Astrocyte of the spinal cord (primary cell): ENCODE data around the gene LBP.
"Not testable (repeated sequence)": the region's sequence is repeated elsewhere in the genome, so short reads cannot be mapped to it uniquely, and the experiment has no call there.

Source experiments
- DNase-seq: peaks from one replicate; pipeline ENCODE4 v3.0.0; 2011; ENCODE audit warnings: low read depth, low spot score
- H3K4me3 ChIP-seq: 2 replicates; pipeline ENCODE4 v1.5.1; 2011; ENCODE audit warnings: low read depth, mild to moderate bottlenecking, low read length, moderate library complexity
- CTCF ChIP-seq: IDR thresholded peaks from 2 replicates; pipeline ENCODE4 v1.5.1; 2012; ENCODE audit warnings: low read depth, mild to moderate bottlenecking, low read length, inconsistent platforms
- in situ Hi-C: cut with HindIII; loops from 2 replicates; pipeline ENCODE4 v1.10.0; 2017; ENCODE audit warnings: low sequenced_read_pairs

The LBP gene

DNA sequence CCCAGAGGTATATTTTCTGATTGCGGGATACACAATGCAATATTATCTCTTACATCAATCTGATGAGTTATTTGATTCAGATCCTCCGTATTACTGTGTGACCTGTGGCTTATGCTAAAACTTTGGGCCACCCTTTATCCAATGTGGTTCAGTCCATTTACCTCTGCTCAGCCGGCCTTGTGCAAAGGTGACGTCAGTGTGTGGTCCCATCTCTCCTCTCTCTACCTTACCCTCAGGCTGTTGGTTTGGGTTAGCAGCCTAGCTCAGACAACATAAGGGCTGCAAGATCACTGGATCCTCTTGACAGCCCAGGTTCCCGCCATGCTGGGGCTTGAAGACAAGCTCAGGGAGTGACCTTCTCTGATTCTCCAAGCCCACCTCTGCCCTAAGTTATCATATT, 55.8 kb downstream of the LBP start:
- no peak for DNase-seq
- no peak overlapping the region for H3K4me3 ChIP-seq
- TF ChIP-seq CTCF = no peak
- in situ Hi-C loops = no loop called here

- DNase-seq = no peak
- in situ Hi-C loops = no loop called here
- no peak overlapping the region for H3K4me3 ChIP-seq
- no peak for TF ChIP-seq CTCF
Observed at GRCh38 chr20:38402816-38403215, 56.5 kb downstream of the LBP start.

- DNase-seq = no peak
- no peak for TF ChIP-seq CTCF
- in situ Hi-C loops = no loop called here
- no peak overlapping the region for H3K4me3 ChIP-seq
Observed at GRCh38 chr20:38404016-38404415, 57.7 kb downstream of the LBP start.

DNA sequence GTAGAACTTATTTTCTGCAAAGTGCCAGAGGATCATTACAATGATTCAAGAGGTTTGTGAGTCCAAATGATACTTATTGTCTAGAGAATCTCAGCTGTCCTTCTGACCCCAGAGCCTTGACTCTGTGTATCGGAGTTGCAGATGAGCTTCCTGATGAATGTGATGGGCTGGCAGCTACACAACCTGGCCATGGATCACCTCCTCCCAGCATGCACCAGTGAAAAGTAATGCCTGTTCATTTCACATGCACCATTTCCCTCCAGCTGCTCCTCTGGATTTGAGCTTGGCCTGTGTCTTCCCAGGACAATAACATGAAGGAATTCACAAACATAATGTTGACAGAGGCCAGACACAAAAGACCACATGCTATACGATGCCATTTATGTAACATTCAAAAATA, 58.9 kb downstream of the LBP start:
- no peak overlapping the region for H3K4me3 ChIP-seq
- no peak for TF ChIP-seq CTCF
- no peak for DNase-seq
- in situ Hi-C loops = no loop called here

DNA sequence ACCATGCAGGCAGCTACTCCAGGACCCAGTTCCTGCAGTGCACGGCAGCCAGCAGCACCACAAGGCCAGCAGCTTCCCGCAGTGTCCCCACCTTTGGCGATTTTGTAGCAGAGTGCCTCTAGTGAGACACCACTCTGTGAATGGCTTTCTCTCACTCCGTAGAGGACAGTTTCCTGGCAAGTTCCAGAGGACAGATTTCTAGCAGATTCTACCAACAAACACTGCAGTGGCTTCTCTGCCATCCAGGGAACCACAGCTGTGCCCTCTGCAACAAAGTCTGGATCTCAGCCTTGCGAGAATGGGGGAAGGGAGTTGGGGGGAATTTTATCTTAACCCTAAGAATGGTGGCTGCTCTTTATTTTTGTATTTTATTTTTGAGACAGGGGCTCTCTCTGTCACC, 60.2 kb downstream of the LBP start:
- TF ChIP-seq CTCF = no peak
- H3K4me3 ChIP-seq = no peak overlapping the region
- in situ Hi-C loops = no loop called here
- DNase-seq = no peak

- H3K4me3 ChIP-seq = no peak overlapping the region
- no peak for DNase-seq
- in situ Hi-C loops = no loop called here
- no peak for TF ChIP-seq CTCF
Observed at GRCh38 chr20:38407321-38407720, 61.0 kb downstream of the LBP start.

DNA sequence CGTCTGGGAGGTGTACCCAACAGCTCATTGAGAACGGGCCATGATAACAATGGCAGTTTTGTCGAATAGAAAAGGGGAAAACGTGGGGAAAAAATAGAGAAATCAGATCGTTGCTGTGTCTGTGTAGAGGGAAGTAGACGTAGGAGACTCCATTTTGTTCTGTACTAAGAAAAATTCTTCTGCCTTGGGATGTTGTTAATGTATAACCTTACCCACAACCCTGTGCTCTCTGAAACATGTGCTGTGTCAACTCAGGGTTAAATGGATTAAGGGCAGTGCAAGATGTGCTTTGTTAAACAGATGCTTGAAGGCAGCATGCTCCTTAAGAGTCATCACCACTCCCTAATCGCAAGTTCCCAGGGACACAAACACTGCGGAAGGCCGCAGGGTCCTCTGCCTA, 61.5 kb downstream of the LBP start:
- H3K4me3 ChIP-seq, DNase-seq, in situ Hi-C loops: not testable (repeated sequence)
